Measurements from ENCODE around the gene VEPH1.

The VEPH1 gene

DNA sequence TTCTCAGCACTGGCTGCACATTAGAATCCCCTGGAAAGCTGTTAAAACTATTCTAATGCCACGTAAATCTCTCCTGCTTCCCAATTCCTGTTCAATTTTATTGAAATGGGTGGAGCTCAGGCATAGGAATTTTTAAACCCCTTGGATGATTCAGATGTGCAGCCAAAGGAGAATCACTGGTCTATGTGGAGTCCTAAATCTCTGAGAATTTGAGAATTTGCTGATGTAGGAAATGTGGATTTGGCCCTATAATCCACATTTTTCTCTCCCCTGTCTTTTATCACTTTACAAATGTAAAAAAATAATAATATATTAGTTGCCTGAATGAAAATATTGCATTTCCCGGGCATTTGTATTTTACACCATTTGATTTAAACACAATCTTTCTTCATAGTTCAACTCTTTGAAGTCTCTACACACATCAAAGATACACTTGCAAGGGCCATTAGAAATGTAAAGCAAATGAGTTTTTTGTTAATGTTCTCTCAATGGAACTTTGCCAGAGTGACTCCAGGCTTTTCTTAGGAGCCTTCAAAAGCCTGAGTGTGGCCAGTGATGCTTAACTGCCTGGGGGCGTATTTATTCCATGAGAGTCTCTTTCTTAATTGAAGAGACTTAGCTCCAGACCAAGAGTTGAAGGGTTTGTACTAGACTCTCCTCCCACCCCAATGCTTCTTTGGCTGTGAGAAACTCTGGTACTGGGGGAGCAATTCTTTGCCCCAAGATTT, 115.3 kb downstream of the VEPH1 start:
- no peak for DNase-seq

DNA sequence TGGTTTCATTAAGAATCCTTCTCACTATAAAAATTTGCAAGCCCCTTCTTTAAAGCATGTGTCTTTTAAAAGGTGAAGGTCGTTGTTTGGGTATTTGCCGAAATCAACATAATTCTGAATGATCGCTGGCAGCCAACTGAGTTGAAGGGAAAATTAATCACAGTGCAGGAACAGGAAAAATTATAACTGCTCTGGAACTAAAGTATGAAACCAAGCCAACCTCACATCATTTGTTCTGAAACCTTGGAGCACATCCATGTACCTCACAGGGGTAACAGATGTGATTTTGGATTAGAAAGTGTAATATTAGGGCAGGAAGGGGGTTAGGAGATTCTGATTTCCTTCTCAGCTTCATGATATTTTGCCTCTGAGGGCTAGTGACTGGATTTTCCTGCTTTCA, 118.7 kb downstream of the VEPH1 start:
- no peaks in the 10 kb centered on the region for H3K27me3 Mint-ChIP-seq
- no peaks in the 10 kb centered on the region for H3K9me3 Mint-ChIP-seq
- no peaks in the 10 kb centered on the region for H3K36me3 Mint-ChIP-seq
- CTCF ChIA-PET, result interaction anchor here (0.6 kb wide), 1 partner anchor 182 kb away, joined by 3 read pairs; no protein-coding TSS in a partner anchor
- H3K27ac Mint-ChIP-seq, result no peak overlapping the region
- H3K4me1 Mint-ChIP-seq, result no peaks in the 10 kb centered on the region
- no peak overlapping the region for H3K4me3 Mint-ChIP-seq
- no peak for DNase-seq

More for the DNA sequence above, 115.3 kb downstream of the VEPH1 start:
- CTCF ChIA-PET, result no interaction called here
- Mint-ChIP-seq H3K4me3 (no peak overlapping the region), H3K36me3 (no peaks in the 10 kb centered on the region), H3K27ac (no peak overlapping the region), H3K4me1 (no peaks in the 10 kb centered on the region), H3K27me3 (no peaks in the 10 kb centered on the region), H3K9me3 (no peaks in the 10 kb centered on the region)

- H3K36me3 Mint-ChIP-seq, result no peaks in the 10 kb centered on the region
- CTCF ChIA-PET, result interaction anchor here (0.7 kb wide), 1 partner anchor 1033 kb away, joined by 3 read pairs; no protein-coding TSS in a partner anchor
- H3K27me3 Mint-ChIP-seq, result no peaks in the 10 kb centered on the region
- no peaks in the 10 kb centered on the region for H3K9me3 Mint-ChIP-seq
- H3K27ac Mint-ChIP-seq, result no peak overlapping the region
- H3K4me1 Mint-ChIP-seq, result no peaks in the 10 kb centered on the region
- no peak for DNase-seq
- H3K4me3 Mint-ChIP-seq, result no peak overlapping the region
These were observed 119.2 kb downstream of the VEPH1 start for GRCh38 chr3:157384031-157384430.

DNA sequence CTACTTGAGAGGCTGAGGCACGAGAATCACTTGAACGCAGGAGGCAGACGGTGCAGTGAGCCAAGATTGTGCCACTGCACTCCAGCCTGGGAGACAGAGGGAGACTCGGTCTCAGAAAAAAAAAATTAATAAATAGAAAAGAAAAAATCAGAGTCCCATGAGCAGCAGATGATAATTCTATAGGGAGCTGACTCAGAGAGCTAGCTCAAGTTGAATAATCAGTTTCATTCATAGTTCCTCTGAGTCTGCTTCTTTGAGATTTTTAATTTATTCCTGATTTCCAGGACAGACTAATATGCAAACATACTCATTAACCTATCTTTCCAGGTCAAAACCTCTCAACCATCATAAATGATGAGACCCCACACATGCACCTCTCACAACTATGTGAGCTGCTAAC, 121.6 kb downstream of the VEPH1 start:
- CTCF ChIA-PET, result no interaction called here
- Mint-ChIP-seq H3K27ac (no peak overlapping the region), H3K27me3 (no peaks in the 10 kb centered on the region)

GRCh38 chr3:157379525-157380140, 123.6 kb downstream of the VEPH1 start:
- Mint-ChIP-seq H3K4me3 (no peak overlapping the region), H3K9me3 (no peaks in the 10 kb centered on the region), H3K4me1 (no peaks in the 10 kb centered on the region), H3K27me3 (no peaks in the 10 kb centered on the region), H3K36me3 (no peaks in the 10 kb centered on the region), H3K27ac (no peak overlapping the region)
- DNase-seq, result no peak
- CTCF ChIA-PET, result no interaction called here

More for the DNA sequence above, 121.6 kb downstream of the VEPH1 start:
- Mint-ChIP-seq H3K36me3 (no peaks in the 10 kb centered on the region), H3K4me1 (no peaks in the 10 kb centered on the region), H3K4me3 (no peak overlapping the region), H3K9me3 (no peaks in the 10 kb centered on the region)
- no peak for DNase-seq

- H3K36me3 Mint-ChIP-seq, result no peaks in the 10 kb centered on the region
- no peak for DNase-seq
- no peaks in the 10 kb centered on the region for H3K4me1 Mint-ChIP-seq
These were observed 126.5 kb downstream of the VEPH1 start for GRCh38 chr3:157376603-157377300.

DNA sequence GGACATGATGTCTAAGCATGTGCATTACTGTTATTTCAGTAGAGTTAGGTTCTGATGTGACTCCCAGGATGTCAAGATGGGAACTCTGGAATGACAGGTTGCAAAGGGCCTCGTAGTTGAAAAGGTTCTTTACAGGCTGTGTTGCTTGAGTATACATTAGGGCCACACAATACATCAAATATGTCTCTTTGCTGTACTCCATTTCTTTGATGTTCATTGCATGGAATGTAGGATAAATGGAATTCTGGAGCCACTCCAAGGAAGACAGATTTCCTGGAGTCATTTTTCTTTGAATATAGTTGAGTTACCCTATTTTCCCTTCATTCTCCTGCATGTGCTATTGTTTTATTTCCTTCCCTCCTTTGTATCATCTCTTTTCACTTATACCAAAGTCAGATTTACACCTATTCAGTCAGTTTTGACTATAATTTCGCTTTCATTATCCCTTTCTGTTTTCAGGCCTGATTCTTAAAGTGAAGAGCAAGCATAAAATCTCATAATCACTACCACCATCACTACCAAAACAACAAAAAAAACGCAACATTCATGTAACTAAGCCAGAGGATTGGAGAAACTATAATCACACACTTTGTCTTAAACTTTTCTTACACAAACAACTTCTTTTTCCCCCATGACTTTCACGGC, 127.8 kb downstream of the VEPH1 start:
- DNase-seq, result no peak
- CTCF ChIA-PET, result no interaction called here
- H3K36me3 Mint-ChIP-seq, result no peaks in the 10 kb centered on the region
- no peak overlapping the region for H3K4me3 Mint-ChIP-seq
- no peaks in the 10 kb centered on the region for H3K4me1 Mint-ChIP-seq
- H3K27ac Mint-ChIP-seq, result no peak overlapping the region
- no peaks in the 10 kb centered on the region for H3K9me3 Mint-ChIP-seq
- no peaks in the 10 kb centered on the region for H3K27me3 Mint-ChIP-seq

More at GRCh38 chr3:157376603-157377300, 126.5 kb downstream of the VEPH1 start:
- Mint-ChIP-seq H3K27ac (no peak overlapping the region), H3K4me3 (no peak overlapping the region), H3K27me3 (no peaks in the 10 kb centered on the region), H3K9me3 (no peaks in the 10 kb centered on the region)
- CTCF ChIA-PET, result no interaction called here

DNA sequence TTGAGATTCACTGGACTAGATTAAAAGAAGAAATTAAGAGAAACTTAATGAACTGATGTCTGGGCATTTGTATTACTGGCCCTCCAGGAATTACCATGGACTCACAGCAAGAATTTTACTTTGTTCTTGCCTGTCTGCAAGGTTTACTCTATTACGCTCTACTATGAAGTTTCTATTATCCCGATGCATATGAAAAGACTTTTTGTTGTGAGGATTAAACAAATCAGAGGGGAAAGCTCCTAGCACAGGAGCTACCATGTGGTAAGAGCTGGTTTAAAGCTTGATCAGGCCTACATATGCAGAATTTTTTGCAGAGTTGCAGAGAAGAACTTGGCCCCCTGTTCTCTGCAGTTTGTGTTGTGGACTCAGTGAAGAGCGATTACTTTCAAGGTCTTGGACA, 128.3 kb downstream of the VEPH1 start:
- CTCF ChIA-PET, result interaction anchor here (0.7 kb wide), 1 partner anchor 8 kb away, joined by 3 read pairs; no protein-coding TSS in a partner anchor
- no peak overlapping the region for H3K4me3 Mint-ChIP-seq
- no peaks in the 10 kb centered on the region for H3K36me3 Mint-ChIP-seq
- H3K9me3 Mint-ChIP-seq, result no peaks in the 10 kb centered on the region
- no peaks in the 10 kb centered on the region for H3K27me3 Mint-ChIP-seq
- DNase-seq, result no peak
- no peaks in the 10 kb centered on the region for H3K4me1 Mint-ChIP-seq
- no peak overlapping the region for H3K27ac Mint-ChIP-seq

- CTCF ChIA-PET, result no interaction called here
- Mint-ChIP-seq H3K4me1 (no peaks in the 10 kb centered on the region), H3K27me3 (no peaks in the 10 kb centered on the region), H3K9me3 (no peaks in the 10 kb centered on the region), H3K36me3 (no peaks in the 10 kb centered on the region), H3K27ac (no peak overlapping the region), H3K4me3 (no peak overlapping the region)
- DNase-seq, result no peak
These were observed 129.4 kb downstream of the VEPH1 start for GRCh38 chr3:157373783-157374182.

DNA sequence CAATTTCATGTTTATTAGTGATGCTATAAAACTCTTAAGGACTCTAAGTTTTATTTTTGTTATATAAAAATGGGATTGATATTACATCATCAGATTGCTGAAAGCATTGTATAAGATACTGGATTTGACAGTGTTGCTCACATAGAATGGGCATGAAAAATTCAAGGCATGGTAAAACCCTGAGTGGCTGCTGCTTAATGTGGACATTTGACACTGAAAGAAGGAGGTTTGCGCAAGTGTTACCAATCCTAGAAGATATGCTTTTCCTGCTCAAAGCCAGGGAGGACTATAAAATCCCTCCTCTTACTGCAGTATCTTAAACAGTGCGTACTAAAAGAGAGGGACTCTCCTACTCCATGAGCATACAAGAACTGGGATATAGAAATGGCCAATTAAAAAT, 132.3 kb downstream of the VEPH1 start:
- Mint-ChIP-seq H3K36me3 (no peaks in the 10 kb centered on the region), H3K9me3 (no peaks in the 10 kb centered on the region), H3K27ac (no peak overlapping the region), H3K4me3 (no peak overlapping the region), H3K27me3 (no peaks in the 10 kb centered on the region), H3K4me1 (no peaks in the 10 kb centered on the region)
- CTCF ChIA-PET, result no interaction called here
- no peak for DNase-seq

- Mint-ChIP-seq H3K27me3 (no peaks in the 10 kb centered on the region), H3K9me3 (no peaks in the 10 kb centered on the region), H3K4me1 (no peaks in the 10 kb centered on the region), H3K36me3 (no peaks in the 10 kb centered on the region), H3K4me3 (no peak overlapping the region), H3K27ac (no peak overlapping the region)
- CTCF ChIA-PET, result no interaction called here
- no peak for DNase-seq
These were observed 133.3 kb downstream of the VEPH1 start for GRCh38 chr3:157369727-157370421.

DNA sequence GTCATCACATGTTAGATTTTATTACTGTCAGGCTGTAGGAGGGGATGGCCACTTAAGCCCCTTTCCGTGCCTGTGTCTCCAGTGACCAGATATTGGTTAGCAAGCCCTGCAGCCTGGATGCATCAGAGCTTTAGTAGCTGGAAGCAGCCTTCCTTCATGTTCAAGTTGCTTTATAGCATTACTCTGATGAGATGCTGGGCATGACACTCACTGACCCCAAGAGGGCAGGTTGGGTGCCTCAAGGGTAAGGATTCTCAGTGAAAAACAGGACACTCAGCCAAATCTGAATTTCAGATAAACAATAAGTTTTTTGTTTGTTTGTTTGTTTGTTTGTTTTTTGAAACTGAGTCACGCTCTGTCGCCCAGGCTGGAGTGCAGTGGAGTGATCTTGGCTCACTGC, 135.0 kb downstream of the VEPH1 start:
- Mint-ChIP-seq H3K27me3 (no peaks in the 10 kb centered on the region), H3K4me3 (no peak overlapping the region), H3K27ac (no peak overlapping the region), H3K9me3 (no peaks in the 10 kb centered on the region), H3K4me1 (no peaks in the 10 kb centered on the region), H3K36me3 (no peaks in the 10 kb centered on the region)
- no peak for DNase-seq
- CTCF ChIA-PET, result no interaction called here

- DNase-seq, result no peak
- Mint-ChIP-seq H3K4me3 (no peak overlapping the region), H3K27me3 (no peaks in the 10 kb centered on the region), H3K4me1 (no peaks in the 10 kb centered on the region), H3K27ac (no peak overlapping the region), H3K36me3 (no peaks in the 10 kb centered on the region), H3K9me3 (no peaks in the 10 kb centered on the region)
- CTCF ChIA-PET, result no interaction called here
These were observed 139.8 kb downstream of the VEPH1 start for GRCh38 chr3:157363393-157363792.

GRCh38 chr3:157362348-157362747, 140.9 kb downstream of the VEPH1 start:
- H3K27me3 Mint-ChIP-seq, result no peaks in the 10 kb centered on the region
- no peaks in the 10 kb centered on the region for H3K36me3 Mint-ChIP-seq
- H3K9me3 Mint-ChIP-seq, result no peaks in the 10 kb centered on the region
- no peak overlapping the region for H3K27ac Mint-ChIP-seq
- H3K4me1 Mint-ChIP-seq, result no peaks in the 10 kb centered on the region
- CTCF ChIA-PET, result no interaction called here
- no peak overlapping the region for H3K4me3 Mint-ChIP-seq
- no peak for DNase-seq
